NCI-H345 (cell line): ENCODE measurements around the gene ATAD2B.

ENCODE experiments used
- DNase-seq: peaks from one replicate; lab custom pipeline; 2025; lab: John Stamatoyannopoulos, UW

The ATAD2B gene

DNA sequence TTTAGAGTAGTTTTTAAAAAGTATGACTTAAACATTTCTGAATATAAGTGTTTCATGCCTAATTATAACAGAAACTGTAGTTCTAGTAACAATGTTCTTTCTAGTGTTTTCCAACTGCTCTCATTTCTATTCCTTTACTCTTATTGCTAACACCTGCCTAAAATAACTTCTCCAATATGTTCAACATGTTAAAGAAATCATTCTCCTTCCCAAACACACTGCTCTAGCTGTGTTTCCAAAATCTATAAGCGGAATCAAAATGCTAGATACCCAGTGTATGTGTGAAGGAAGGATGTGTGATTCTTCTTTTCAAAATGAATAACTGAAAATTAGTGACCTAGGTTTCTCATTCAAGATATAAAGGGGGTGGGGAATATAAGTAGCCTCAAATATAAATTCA lies 89.1 kb downstream of the ATAD2B start:
- no peak for DNase-seq

DNA sequence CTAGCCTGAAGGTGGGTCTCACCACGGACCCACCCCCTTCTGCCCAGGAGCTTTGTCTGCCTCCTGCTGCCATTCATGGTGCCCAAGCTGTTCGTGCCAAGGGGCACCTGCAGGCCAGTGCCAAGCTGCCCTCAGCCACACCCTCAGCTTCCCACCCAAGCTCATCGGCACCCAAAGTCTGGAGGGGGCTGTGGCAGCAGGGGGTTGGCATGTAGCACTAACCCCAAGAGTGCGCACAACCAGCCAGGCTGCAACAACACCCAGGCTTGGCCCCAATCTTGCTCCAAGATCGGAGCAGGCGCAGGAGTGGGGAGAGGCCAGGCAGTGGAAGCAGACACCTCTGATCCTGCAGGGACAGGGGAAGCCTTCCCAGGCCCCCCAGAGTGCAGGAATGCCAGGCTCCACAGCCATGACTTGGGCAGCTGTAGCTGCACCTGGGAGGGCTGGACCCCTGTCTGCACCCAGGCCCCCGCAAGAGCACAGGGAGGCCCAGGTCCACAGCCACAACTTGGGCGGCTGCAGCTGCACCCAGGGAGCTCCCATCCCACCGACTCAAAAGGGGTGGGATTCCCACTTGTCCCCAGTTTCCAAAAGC lies 89.9 kb downstream of the ATAD2B start:
- DNase-seq: no peak

DNA sequence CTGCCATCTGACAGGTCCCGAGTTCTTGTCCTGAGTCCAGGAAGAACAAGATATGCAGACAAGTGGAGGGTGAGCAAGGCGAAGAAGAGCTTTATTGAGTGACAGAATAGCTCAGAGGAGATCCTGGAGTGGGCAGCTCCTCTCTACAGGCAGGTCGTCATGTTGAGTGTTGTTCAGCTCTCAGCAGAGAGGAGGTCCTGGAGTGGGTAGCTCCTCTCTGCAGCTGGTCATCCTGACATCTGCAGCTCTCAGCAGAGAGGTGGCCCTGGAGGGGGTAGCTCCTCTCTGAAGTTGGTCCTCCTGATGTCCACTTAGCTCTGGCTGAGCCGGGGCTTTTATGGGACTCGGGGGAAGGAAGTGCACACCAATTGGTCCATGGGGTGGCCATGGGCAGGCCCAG lies 90.4 kb downstream of the ATAD2B start:
- no peak for DNase-seq

GRCh38 chr2:23835988-23836387 lies 90.9 kb downstream of the ATAD2B start:
- no peak for DNase-seq

- DNase-seq: no peak
These were observed 91.5 kb downstream of the ATAD2B start for GRCh38 chr2:23835423-23835822.

- DNase-seq: no peak
These were observed 97.9 kb downstream of the ATAD2B start for GRCh38 chr2:23828986-23829385.

DNA sequence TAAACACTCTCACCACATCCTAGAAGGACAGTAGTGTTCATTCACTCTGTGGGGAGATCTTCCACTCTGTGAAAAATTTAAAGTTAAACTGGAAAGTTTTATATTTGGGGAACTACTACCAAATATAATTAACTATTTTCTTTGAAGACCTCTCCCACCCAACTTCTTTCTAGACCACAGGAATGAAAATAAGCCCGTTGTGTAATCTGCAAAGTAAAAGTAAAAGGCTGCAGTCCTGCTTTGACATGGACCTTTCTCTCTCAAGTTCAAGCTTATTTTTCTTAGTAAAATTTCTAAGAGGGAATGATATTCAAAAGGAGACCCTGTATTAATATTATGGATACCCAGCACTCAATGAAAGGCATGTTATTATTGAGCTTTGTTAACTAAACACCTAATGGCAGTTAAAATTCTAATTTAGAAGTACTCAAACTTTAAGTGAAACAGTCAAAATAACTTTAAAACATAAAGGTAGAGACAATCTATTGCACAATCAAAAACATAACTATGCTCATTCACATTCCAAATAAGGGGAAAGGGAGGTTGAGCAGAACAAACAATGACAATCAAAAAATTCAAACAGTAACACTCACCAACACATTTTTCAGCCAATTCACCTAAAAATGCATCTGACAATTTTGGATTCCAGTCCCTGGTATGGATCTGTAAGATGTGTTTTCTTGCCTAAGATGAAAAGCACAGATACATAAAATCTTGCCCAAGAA lies 98.5 kb downstream of the ATAD2B start:
- no peak for DNase-seq

DNA sequence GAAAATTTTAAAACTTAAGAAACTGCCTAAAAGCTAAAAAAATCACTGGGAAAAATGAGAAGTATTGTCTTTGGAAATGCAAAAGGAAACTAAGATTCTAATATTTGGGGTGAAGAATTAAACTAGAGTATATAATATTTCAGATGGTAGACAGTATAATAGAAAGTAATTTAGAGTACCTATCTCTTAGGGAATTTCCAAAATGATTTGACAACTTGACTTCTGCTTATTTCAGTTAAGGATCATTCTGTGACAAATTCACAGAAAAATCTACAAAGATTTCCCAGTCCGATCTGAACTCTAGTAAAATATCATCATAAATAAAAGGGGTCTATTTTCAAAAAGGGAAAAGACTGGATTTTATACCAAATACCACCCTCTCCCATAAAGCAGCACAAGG lies 99.6 kb downstream of the ATAD2B start:
- DNase-seq: no peak

DNA sequence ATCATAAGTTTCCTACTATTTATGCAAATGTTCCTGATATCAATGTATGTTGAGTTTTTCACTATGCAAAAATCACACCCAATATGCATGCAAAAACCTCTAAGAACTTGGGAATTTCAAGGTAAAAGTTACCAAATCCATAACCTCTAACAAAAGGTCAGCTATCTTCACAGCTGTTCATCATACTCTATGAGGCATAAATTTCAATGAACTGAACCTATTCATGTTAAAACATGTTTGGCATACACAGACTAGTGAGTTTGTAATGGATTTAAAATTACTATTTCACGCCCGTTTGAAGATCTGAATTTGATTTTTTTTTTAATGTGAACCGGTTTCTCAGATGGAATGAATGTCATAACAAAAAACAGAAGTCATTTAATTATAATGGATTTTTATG lies 100.2 kb downstream of the ATAD2B start:
- DNase-seq: no peak

DNA sequence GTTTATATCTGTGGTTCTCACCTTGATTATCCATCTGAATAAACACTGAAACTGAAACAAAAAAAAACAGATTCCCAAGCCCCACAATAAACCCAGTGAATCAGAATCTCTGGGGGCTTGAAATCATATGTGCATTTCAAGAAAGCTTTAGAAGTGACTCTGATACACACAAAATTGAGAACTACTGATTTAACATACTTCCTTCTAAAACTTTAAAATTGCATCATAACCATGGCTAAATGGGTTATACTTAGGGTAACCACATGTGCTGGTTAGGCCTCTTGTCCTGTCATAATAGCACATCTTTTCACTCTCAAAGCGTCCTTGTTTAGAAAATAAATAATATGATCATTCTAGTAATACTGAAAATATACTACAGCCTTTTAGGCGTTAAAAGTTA lies 100.9 kb downstream of the ATAD2B start:
- no peak for DNase-seq

DNA sequence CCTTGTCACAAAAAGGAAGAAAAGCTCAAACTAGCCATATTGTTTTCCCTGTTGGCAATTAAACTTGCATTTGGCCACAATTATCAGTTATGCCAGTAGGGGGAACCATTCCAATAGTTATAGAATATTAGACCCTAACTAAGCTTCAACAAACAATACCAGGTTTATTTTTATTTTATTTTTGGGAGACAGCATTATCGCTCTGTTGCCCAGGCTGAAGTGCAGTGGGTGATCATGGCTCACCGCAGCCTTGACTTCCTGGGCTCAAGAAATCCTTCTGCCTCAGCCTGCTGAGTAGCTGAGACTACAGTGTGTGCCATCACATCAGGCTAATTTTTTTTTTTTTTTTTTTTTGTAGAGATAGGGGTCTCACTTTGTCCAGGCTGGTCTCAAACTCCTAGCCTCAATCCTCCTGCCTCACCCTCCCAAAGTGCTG lies 102.1 kb downstream of the ATAD2B start:
- DNase-seq: peak; percentile 55

- no peak for DNase-seq
These were observed 103.1 kb downstream of the ATAD2B start for GRCh38 chr2:23823863-23824262.

DNA sequence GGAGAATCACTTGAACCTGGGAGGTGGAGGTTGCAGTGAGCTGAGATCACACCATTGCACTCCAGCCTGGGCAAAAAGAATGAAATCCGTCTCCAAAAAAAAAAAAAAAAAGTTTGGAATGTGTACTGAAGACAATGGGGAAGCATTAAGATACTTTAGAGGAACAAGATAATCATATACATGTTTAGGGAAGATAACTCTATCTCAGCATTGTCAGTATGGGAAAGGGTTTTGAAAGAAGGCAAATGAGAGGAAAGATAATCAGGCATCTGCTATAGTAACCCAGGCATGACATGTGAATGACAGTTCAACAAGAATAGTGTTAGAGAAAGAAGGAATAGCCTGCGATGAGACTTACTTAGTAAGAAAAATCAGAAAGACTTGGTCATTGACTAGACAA lies 112.0 kb downstream of the ATAD2B start:
- DNase-seq: no peak

DNA sequence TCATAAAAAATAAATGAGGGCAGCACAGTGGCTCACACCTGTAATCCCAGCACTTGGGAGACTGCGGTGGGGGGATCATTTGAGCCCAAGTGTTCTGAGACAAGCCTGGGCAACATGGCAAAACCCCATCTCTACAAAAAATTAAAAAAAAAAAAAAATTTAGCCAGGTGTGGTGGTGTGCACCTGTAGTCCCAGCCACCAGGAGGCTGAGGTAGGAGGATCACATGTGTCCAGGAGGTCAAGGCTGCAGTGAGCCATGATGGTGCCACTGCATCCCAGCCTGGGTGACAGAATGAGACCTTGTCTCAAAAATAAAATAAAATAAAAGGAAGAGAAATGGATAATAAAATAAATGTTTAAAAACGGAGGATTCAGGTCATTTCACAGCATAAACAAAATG lies 113.5 kb downstream of the ATAD2B start:
- no peak for DNase-seq

DNA sequence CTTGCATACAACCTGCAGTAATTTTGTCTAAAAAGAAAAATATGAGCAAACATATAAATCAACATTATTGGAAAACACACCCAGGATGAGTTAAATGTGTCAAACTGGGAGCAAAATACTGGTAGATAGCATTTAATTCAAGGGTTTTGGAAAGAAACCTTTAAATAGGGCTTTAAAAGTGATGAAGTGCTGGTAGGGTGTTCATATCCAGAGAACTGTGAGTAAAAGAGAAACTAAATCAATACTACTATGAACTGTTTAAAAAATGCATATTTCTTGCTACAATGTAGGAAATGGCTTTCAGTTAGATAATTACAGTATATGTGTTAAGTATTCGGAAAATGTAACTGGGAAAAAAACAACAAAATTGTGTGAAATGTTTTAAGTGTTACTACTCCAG lies 117.8 kb downstream of the ATAD2B start:
- no peak for DNase-seq

DNA sequence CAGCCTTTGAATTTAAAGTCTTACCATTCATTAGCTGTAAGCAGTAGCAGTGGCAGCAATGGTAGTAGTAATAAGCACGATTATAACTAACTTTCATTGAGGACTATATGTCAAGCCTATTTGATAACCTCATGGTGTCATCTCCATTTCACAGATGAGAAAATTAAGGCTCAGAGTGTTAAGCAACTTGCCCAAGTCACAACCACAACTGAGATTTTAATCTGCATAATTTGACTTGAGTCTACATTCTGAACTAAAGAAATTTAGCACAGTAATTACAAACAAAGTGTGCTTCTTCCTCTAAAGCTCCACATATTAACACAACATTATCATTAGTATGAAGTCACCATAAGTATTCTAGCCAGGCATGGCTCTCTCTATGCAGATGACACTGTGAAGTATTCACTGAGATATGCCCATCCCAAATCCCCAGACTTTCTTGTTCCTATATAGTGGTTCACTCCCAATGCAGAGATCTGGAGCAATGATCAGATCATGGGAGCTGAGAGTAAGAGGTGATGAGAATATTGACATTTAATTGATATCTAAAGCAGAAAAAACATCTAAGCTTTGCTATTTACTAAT lies 120.2 kb downstream of the ATAD2B start:
- no peak for DNase-seq

DNA sequence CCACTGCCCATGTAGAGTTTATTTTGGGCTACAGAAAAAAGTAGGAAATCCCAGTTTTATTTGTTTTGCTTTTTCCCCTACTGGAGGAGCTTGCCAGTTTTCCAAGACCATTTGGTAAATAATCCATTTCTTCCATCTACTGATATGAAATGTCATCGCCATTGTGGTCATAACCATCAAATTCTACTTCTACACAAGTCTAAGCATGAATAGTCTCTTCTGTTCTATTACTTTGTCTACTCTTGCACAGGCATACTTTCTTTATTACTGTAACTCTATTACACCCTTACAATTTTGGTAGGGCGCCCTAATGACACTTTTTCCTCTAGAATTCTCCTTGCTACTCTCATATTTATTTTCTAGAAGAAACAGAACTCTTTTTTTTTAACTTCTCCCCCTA lies 120.7 kb downstream of the ATAD2B start:
- DNase-seq: no peak

GRCh38 chr2:23803965-23804542 lies 122.9 kb downstream of the ATAD2B start:
- DNase-seq: no peak

DNA sequence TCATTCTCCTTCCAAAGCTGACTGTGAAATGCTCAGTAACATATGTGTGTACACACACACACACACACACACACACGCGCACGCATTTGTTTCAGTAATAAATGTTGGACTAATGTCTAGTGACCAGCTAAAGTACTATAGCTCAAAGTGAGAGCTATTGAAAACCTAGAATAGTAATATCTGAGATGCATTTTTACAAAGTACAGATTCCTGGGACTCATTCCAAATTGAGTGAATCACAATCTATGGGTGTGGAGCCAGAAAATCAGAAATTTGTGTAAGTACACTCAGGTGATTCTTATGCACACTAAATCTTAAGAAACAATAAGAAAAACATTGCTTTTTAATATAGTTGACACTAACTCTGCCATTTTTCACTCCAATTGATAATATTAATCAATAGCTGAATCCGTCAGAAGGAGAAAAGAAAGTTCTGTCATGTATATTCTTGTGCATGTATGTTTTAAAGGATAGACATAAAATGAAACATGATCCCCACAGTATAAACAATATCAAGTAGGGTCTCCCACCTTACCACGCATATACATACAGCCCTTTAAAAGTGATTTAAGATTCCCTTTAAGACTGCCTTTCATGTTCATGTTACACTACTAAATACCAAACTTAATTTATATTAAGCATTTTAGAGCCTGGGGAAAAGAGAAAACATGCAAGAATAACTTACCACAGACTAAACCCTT lies 123.5 kb downstream of the ATAD2B start:
- DNase-seq: no peak

DNA sequence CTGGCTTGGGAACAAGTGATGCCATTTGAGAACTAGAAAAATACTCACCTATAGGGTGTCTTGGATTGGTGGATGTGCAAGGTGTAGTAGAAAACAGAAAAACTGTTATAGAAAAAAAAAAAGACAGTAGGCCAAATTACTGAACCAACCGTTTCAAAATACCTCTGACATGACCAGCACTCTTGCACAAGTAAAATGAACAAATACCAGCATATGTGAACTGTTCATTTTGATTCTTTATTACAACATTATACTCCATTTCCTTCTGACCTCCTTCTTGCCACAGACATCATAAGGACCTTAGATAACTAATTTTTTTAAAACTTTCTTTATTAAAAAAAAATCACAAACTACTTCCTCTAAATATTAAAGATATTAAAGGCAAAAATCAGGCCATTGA lies 125.5 kb downstream of the ATAD2B start:
- no peak for DNase-seq

DNA sequence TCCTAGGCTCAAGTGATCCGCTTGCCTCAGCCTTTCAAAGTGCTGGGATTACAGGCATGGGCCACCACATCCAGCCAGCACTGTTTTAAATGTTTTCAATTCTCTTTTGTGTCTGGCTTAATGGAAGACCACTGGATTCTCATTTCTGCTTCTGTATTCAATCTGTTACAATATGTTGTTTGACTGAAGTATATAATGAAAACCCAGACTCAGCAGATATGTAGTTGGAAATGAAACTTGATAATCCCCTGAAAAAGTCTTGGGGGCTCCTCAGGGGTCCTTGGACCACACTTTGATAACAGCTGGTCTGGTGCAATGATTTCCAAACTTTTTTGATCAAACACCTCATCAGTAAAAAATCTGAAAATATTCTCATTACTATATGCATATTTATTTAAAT lies 132.7 kb downstream of the ATAD2B start:
- DNase-seq: no peak

GRCh38 chr2:23793476-23793875 lies 133.4 kb downstream of the ATAD2B start:
- DNase-seq: no peak

- no peak for DNase-seq
These were observed 135.9 kb downstream of the ATAD2B start for GRCh38 chr2:23791030-23791429.
